Measurements from ENCODE around the gene GAREM1. TPM values are rescaled to one million over a fixed set of nuclear protein-coding genes. Genes with fewer than 3 reads are reported as not detected.

GAREM1 gene
- total RNA-seq, 1 donor from 2014 or later: 8.7 TPM

- no peak overlapping the region for H3K27ac Mint-ChIP-seq (ENCODE audit: unreplicated experiment)
- no peaks in the 10 kb centered on the region for H3K9me3 Mint-ChIP-seq (ENCODE audit: unreplicated experiment)
- DNase-seq: no peak
These were observed 20.5 kb downstream of the GAREM1 start for GRCh38 chr18:32450026-32450691.

GRCh38 chr18:32446780-32447179 is 23.9 kb downstream of the GAREM1 start:
- Mint-ChIP-seq H3K36me3 (ENCODE audit: unreplicated experiment) (no peaks in the 10 kb centered on the region), H3K9me3 (ENCODE audit: unreplicated experiment) (peaks cover 2% of the 10 kb centered on the region), H3K4me1 (ENCODE audit: low read depth, unreplicated experiment) (peaks cover 28% of the 10 kb centered on the region), H3K27me3 (ENCODE audit: unreplicated experiment) (no peaks in the 10 kb centered on the region), H3K4me3 (ENCODE audit: unreplicated experiment) (no peak overlapping the region), H3K27ac (ENCODE audit: unreplicated experiment) (peak overlapping the region; percentile 39)
- DNase-seq: no peak
- no peak for TF ChIP-seq CTCF (IDR thresholded peaks at IDR 0.05; ENCODE audit: partially characterized antibody, unreplicated experiment)

More at GRCh38 chr18:32450026-32450691, 20.5 kb downstream of the GAREM1 start:
- Mint-ChIP-seq H3K36me3 (ENCODE audit: unreplicated experiment) (no peaks in the 10 kb centered on the region), H3K4me1 (ENCODE audit: low read depth, unreplicated experiment) (peaks cover 42% of the 10 kb centered on the region), H3K4me3 (ENCODE audit: unreplicated experiment) (no peak overlapping the region), H3K27me3 (ENCODE audit: unreplicated experiment) (no peaks in the 10 kb centered on the region)
- TF ChIP-seq CTCF (IDR thresholded peaks at IDR 0.05; ENCODE audit: partially characterized antibody, unreplicated experiment): no peak

- DNase-seq: no peak
- Mint-ChIP-seq H3K27me3 (ENCODE audit: unreplicated experiment) (no peaks in the 10 kb centered on the region), H3K36me3 (ENCODE audit: unreplicated experiment) (no peaks in the 10 kb centered on the region), H3K27ac (ENCODE audit: unreplicated experiment) (no peak overlapping the region), H3K9me3 (ENCODE audit: unreplicated experiment) (peaks cover 2% of the 10 kb centered on the region), H3K4me1 (ENCODE audit: low read depth, unreplicated experiment) (peaks cover 28% of the 10 kb centered on the region), H3K4me3 (ENCODE audit: unreplicated experiment) (no peak overlapping the region)
- no peak for TF ChIP-seq CTCF (IDR thresholded peaks at IDR 0.05; ENCODE audit: partially characterized antibody, unreplicated experiment)
These were observed 24.8 kb downstream of the GAREM1 start for GRCh38 chr18:32445846-32446245.

- no peaks in the 10 kb centered on the region for H3K36me3 Mint-ChIP-seq (ENCODE audit: unreplicated experiment)
- H3K27me3 Mint-ChIP-seq (ENCODE audit: unreplicated experiment): no peaks in the 10 kb centered on the region
- H3K4me1 Mint-ChIP-seq (ENCODE audit: low read depth, unreplicated experiment): peaks cover 36% of the 10 kb centered on the region
- peaks cover 4% of the 10 kb centered on the region for H3K9me3 Mint-ChIP-seq (ENCODE audit: unreplicated experiment)
- H3K27ac Mint-ChIP-seq (ENCODE audit: unreplicated experiment): no peak overlapping the region
- no peak for DNase-seq
- H3K4me3 Mint-ChIP-seq (ENCODE audit: unreplicated experiment): no peak overlapping the region
- no peak for TF ChIP-seq CTCF (IDR thresholded peaks at IDR 0.05; ENCODE audit: partially characterized antibody, unreplicated experiment)
These were observed 26.9 kb downstream of the GAREM1 start for GRCh38 chr18:32443706-32444215.

GRCh38 chr18:32443033-32443705 is 27.5 kb downstream of the GAREM1 start:
- no peak for TF ChIP-seq CTCF (IDR thresholded peaks at IDR 0.05; ENCODE audit: partially characterized antibody, unreplicated experiment)
- DNase-seq: no peak
- Mint-ChIP-seq H3K9me3 (ENCODE audit: unreplicated experiment) (peaks cover 7% of the 10 kb centered on the region), H3K36me3 (ENCODE audit: unreplicated experiment) (no peaks in the 10 kb centered on the region), H3K4me3 (ENCODE audit: unreplicated experiment) (no peak overlapping the region), H3K27me3 (ENCODE audit: unreplicated experiment) (peaks cover 2% of the 10 kb centered on the region), H3K4me1 (ENCODE audit: low read depth, unreplicated experiment) (peaks cover 40% of the 10 kb centered on the region), H3K27ac (ENCODE audit: unreplicated experiment) (no peak overlapping the region)

Measured in glutamatergic neuron (in vitro differentiated cells).